SK-N-SH (cell line): ENCODE measurements around the gene ZBTB1.

Experiments
- CTCF ChIP-seq: fragments of 200-600 bp; sonication (generic); IDR thresholded peaks from 2 replicates; pipeline ENCODE4 v1.6.1; 2017; ENCODE audit warnings: antibody characterized with exemption, mild to moderate bottlenecking, moderate library complexity
- ELF1 ChIP-seq: IDR thresholded peaks from 2 replicates; pipeline ENCODE4 v1.4.0; 2012
- EP300 ChIP-seq, 2 experiments: IDR thresholded peaks; 2 replicates each; pipeline versions ENCODE4 v1.4.0 to v1.6.1; 2012; ENCODE audit warnings: borderline replicate concordance in 1 of 2, low read depth in 1 of 2, low read length in 1 of 2
- GABPA ChIP-seq: IDR thresholded peaks from 2 replicates; pipeline ENCODE4 v1.4.0; 2012; ENCODE audit warnings: low read depth, mild to moderate bottlenecking
- IRF3 ChIP-seq: fragments of 150-350 bp; IDR thresholded peaks from 2 replicates; pipeline ENCODE4 v1.6.1; 2016; ENCODE audit warnings: mild to moderate bottlenecking, low read depth, low read length
- MAX ChIP-seq: IDR thresholded peaks from 2 replicates; pipeline ENCODE4 v1.4.0; 2012; ENCODE audit warnings: low read depth
- MXI1 ChIP-seq: IDR thresholded peaks from 2 replicates; pipeline ENCODE4 v1.6.1; 2012; ENCODE audit warnings: mild to moderate bottlenecking, low read depth, low read length, improper control_type of control experiment
- TF ChIP-seq, protein P1 (sequence below): IDR thresholded peaks from 2 replicates; pipeline ENCODE4 v1.4.0; 2012; ENCODE audit warnings: low read depth, borderline replicate concordance
- TF ChIP-seq, protein P2 (sequence below): IDR thresholded peaks from 2 replicates; pipeline ENCODE4 v1.6.1; 2012; ENCODE audit warnings: mild to moderate bottlenecking, low read depth, low read length, moderate library complexity

DNA sequence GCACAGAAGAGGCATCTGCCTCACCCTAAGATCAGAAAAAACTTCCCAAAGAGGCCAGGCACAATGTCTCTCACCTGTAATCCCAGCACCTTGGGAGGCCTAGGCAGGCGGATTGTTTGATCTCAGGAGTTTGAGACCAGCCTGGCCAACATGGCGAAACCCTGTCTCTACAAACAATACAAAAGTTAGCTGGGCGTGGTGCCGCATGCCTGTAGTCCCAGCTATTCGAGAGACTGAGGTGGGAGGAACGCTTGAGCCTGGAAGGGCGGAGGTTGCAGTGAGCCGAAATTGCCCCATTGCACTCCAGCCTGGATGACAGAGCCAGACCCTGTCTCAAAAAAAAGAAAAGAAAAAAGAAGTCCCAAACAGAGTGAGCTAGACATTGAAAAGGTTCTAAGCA lies 4.5 kb downstream of the ZBTB1 start:
- TF ChIP-seq EP300 (IDR thresholded peaks at IDR 0.05; ENCODE audit: borderline replicate concordance in 1 of 2, low read depth in 1 of 2, low read length in 1 of 2) (no peak), CTCF (no peak), GABPA (no peak), MXI1 (no peak), MAX (no peak), ELF1 (no peak), IRF3 (no peak)
- TF ChIP-seq, protein P1, sequence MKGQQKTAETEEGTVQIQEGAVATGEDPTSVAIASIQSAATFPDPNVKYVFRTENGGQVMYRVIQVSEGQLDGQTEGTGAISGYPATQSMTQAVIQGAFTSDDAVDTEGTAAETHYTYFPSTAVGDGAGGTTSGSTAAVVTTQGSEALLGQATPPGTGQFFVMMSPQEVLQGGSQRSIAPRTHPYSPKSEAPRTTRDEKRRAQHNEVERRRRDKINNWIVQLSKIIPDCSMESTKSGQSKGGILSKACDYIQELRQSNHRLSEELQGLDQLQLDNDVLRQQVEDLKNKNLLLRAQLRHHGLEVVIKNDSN, result no peak
- TF ChIP-seq, protein P2, sequence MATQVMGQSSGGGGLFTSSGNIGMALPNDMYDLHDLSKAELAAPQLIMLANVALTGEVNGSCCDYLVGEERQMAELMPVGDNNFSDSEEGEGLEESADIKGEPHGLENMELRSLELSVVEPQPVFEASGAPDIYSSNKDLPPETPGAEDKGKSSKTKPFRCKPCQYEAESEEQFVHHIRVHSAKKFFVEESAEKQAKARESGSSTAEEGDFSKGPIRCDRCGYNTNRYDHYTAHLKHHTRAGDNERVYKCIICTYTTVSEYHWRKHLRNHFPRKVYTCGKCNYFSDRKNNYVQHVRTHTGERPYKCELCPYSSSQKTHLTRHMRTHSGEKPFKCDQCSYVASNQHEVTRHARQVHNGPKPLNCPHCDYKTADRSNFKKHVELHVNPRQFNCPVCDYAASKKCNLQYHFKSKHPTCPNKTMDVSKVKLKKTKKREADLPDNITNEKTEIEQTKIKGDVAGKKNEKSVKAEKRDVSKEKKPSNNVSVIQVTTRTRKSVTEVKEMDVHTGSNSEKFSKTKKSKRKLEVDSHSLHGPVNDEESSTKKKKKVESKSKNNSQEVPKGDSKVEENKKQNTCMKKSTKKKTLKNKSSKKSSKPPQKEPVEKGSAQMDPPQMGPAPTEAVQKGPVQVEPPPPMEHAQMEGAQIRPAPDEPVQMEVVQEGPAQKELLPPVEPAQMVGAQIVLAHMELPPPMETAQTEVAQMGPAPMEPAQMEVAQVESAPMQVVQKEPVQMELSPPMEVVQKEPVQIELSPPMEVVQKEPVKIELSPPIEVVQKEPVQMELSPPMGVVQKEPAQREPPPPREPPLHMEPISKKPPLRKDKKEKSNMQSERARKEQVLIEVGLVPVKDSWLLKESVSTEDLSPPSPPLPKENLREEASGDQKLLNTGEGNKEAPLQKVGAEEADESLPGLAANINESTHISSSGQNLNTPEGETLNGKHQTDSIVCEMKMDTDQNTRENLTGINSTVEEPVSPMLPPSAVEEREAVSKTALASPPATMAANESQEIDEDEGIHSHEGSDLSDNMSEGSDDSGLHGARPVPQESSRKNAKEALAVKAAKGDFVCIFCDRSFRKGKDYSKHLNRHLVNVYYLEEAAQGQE, result no peak
